ENCODE data around the gene RIN3.

DNA sequence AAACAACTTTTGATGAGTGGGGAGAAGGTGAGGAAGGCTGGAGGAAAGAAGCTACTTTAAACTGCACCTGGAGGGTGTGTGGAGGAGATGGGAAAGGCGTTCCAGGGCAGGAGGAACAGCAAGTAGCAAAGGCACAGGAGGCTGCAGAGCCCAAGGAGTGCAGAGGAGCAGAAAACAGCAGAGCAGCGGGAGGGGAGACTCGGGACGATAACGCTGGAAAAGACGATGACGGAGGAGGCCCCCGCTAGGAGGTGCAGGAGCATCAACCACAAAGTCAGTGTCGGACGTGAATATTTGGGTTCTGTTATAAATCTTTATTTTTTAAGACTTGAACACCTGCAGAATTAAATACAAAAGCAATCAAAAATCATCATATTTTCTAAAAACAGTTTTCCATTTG lies 189.9 kb downstream of the RIN3 start:
- TF ChIP-seq HDGF (IDR thresholded peaks at IDR 0.05; ENCODE audit: borderline replicate concordance) (no peak), ELF4 (IDR thresholded peaks at IDR 0.05) (no peak), CTBP1 (IDR thresholded peaks at IDR 0.05; ENCODE audit: borderline replicate concordance) (no peak), FOXK2 (IDR thresholded peaks at IDR 0.05) (no peak), PKNOX1 (IDR thresholded peaks at IDR 0.05) (no peak)
